ENCODE data around the gene ABLIM1.

ABLIM1 gene

DNA sequence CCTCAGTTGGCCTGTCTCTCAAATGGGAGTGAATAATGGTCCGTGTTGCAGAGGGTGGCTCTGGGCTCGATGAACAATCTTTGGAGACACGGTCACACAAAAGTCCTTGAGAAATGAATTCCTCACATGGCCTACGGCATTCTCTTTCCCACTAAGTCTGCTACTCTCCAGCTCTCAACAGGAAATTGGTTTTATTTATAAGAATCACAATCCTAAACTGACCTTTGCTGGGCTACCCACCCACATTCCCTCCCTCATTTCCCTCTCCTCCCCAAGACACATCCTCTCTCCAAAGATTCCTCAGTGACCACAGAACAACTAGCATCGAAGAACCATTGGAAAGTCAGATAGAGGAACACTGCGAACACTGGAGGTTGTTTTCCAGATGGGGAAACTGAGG is 258.5 kb downstream of the ABLIM1 start:
- H3K4me3 ChIP-seq (ENCODE audit: low read length): no peak overlapping the region
- TF ChIP-seq, protein P1, sequence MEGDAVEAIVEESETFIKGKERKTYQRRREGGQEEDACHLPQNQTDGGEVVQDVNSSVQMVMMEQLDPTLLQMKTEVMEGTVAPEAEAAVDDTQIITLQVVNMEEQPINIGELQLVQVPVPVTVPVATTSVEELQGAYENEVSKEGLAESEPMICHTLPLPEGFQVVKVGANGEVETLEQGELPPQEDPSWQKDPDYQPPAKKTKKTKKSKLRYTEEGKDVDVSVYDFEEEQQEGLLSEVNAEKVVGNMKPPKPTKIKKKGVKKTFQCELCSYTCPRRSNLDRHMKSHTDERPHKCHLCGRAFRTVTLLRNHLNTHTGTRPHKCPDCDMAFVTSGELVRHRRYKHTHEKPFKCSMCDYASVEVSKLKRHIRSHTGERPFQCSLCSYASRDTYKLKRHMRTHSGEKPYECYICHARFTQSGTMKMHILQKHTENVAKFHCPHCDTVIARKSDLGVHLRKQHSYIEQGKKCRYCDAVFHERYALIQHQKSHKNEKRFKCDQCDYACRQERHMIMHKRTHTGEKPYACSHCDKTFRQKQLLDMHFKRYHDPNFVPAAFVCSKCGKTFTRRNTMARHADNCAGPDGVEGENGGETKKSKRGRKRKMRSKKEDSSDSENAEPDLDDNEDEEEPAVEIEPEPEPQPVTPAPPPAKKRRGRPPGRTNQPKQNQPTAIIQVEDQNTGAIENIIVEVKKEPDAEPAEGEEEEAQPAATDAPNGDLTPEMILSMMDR (conservative IDR thresholded peaks at IDR 0.05; ENCODE audit: low read depth, low read length): no peak
- no peak for DNase-seq (ENCODE audit: low read depth)

DNA sequence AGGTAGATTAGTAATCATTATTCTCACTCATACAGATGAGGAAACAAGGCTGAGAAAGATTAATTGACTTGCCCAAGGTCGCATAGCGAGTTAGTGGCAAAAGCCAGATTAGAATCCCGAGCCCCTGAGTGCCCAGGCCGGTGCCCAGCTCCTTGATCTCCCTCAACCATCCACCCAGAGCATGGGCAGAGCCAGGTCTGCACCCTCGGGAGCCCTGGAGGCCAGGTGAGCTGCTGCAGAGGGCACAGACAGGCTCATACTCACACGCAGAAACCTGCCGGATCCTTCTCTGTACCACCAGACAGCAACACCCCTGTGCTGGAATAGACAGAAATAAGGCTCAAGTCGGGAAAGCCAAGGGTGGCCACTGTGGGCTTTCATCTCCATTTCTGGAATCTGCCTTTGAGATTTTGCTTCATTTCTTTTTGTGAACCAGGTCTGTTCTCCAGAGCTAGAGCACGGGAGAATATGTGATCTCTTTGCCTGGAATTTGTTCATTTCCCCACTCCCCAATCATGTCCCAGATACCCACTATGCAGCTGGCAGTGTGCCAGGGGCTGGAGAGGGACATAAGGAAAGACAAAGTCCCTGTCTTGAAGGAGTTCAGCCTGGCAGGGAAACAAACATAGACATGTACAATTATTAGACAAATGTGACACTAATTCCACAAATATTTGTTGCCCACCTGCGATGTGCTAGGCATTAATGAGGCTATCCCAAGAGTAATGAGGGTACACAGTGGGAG is 259.3 kb downstream of the ABLIM1 start:
- TF ChIP-seq, protein P1 (conservative IDR thresholded peaks at IDR 0.05; ENCODE audit: low read depth, low read length): no peak
- H3K4me3 ChIP-seq (ENCODE audit: low read length): no peak overlapping the region
- DNase-seq (ENCODE audit: low read depth): no peak

GRCh38 chr10:114397651-114398145 is 260.4 kb downstream of the ABLIM1 start:
- H3K4me3 ChIP-seq (ENCODE audit: low read length): no peak overlapping the region
- no peak for DNase-seq (ENCODE audit: low read depth)
- TF ChIP-seq, protein P1 (conservative IDR thresholded peaks at IDR 0.05; ENCODE audit: low read depth, low read length): no peak

GRCh38 chr10:114396464-114396863 is 261.6 kb downstream of the ABLIM1 start:
- H3K4me3 ChIP-seq (ENCODE audit: low read length): no peak overlapping the region
- TF ChIP-seq, protein P1 (conservative IDR thresholded peaks at IDR 0.05; ENCODE audit: low read depth, low read length): no peak
- no peak for DNase-seq (ENCODE audit: low read depth)

DNA sequence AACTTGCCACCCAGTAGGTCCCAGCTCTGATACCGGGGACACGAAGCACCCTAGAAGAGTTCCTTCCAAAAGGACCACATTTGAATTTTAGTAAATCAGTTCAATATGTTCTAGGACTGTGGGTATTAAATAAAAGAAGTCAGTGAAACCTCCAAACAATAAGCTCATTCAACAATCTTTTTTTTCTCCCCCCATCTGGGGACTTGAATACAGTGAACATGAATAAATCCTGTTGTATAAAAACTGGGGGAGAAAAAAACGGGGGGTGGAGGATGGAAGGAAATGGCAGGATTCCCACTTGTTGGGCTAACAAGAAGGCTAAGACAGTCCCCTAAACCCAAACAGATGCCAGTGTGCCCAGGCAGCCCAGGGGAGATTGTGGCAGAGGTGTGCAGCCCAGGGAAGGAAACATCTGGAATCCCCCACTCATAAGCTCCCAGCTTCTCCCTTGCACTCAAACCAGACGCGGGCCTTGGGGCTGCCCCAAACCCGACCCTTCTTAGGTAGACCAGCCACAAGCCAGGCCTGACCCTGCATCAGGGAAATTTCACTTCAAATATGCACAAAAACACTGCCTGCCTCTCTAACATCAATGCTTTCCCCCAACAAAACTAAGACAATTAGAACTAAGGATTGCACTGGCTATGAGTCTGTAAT is 262.6 kb downstream of the ABLIM1 start:
- no peak overlapping the region for H3K4me3 ChIP-seq (ENCODE audit: low read length)
- no peak for DNase-seq (ENCODE audit: low read depth)
- TF ChIP-seq, protein P1 (conservative IDR thresholded peaks at IDR 0.05; ENCODE audit: low read depth, low read length): no peak

DNA sequence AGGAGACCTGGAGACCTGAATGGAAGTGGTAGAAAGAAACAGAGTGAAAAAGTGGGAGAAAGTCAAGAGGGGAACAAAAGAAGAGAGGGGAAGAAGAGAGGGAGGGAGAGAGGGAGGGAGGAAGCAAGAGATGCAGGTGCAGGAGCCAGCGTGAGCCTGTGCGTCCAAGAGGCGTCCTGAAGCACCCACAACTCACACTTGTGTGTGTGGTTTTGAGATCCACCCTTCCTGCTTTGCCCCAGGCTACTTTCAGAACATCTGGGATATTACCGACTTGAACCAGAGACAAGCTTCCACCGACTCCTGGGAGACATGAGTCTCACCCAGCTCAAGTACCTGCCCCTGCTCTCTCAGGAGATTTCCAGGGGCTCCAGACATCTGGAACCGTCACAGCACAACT is 263.5 kb downstream of the ABLIM1 start:
- H3K4me3 ChIP-seq (ENCODE audit: low read length): no peak overlapping the region
- no peak for DNase-seq (ENCODE audit: low read depth)
- TF ChIP-seq, protein P1 (conservative IDR thresholded peaks at IDR 0.05; ENCODE audit: low read depth, low read length): no peak

GRCh38 chr10:114393886-114394285 is 264.2 kb downstream of the ABLIM1 start:
- TF ChIP-seq, protein P1 (conservative IDR thresholded peaks at IDR 0.05; ENCODE audit: low read depth, low read length): no peak
- DNase-seq (ENCODE audit: low read depth): no peak
- no peak overlapping the region for H3K4me3 ChIP-seq (ENCODE audit: low read length)
